Hepatocyte (in vitro differentiated cells): ENCODE results near the gene EPHA8. TPM values are rescaled to one million over a fixed set of nuclear protein-coding genes. Genes with fewer than 3 reads are reported as not detected.

Experiments used
- DNase-seq: peaks from one replicate; pipeline ENCODE4 v3.0.0-alpha.2; 2016; ENCODE audit warnings: low spot score
- H2AFZ ChIP-seq: fragments of 200-600 bp; sonication (generic); 2 replicates; pipeline ENCODE4 v1.6.0; 2016; ENCODE audit warnings: antibody characterized with exemption, mild to moderate bottlenecking
- H3K27ac ChIP-seq: fragments of 200-600 bp; sonication (generic); 2 replicates; pipeline ENCODE4 v1.5.1; 2016; ENCODE audit warnings: mild to moderate bottlenecking
- H3K27me3 ChIP-seq: fragments of 200-600 bp; sonication (generic); 2 replicates; pipeline ENCODE4 v1.6.1; 2016
- H3K36me3 ChIP-seq: fragments of 200-600 bp; sonication (generic); replicated peaks from 2 replicates; pipeline ENCODE4 v1.5.1; 2016; ENCODE audit warnings: low read depth; ENCODE audit not compliant: insufficient read depth
- H3K4me1 ChIP-seq: fragments of 200-600 bp; sonication (generic); 2 replicates; pipeline ENCODE4 v1.5.1; 2016; ENCODE audit warnings: mild to moderate bottlenecking, moderate library complexity; ENCODE audit not compliant: insufficient read depth
- H3K4me2 ChIP-seq: fragments of 200-600 bp; sonication (generic); 2 replicates; pipeline ENCODE4 v1.6.0; 2016
- H3K4me3 ChIP-seq: fragments of 200-600 bp; sonication (generic); 2 replicates; pipeline ENCODE4 v1.5.1; 2016; ENCODE audit warnings: mild to moderate bottlenecking
- H3K79me2 ChIP-seq: fragments of 200-600 bp; sonication (generic); 2 replicates; pipeline ENCODE4 v1.6.0; 2017; ENCODE audit warnings: mild to moderate bottlenecking
- H3K9me2 ChIP-seq: fragments of 200-600 bp; sonication (generic); replicated peaks from 2 replicates; pipeline ENCODE4 v1.6.0; 2017; ENCODE audit warnings: mild to moderate bottlenecking; ENCODE audit not compliant: insufficient read depth
- H3K9me3 ChIP-seq: fragments of 200-600 bp; sonication (generic); 2 replicates; pipeline ENCODE4 v1.5.1; 2016; ENCODE audit warnings: low read depth, mild to moderate bottlenecking
- H4K20me1 ChIP-seq: fragments of 200-600 bp; sonication (generic); 2 replicates; pipeline ENCODE4 v1.6.0; 2016; ENCODE audit warnings: mild to moderate bottlenecking; ENCODE audit not compliant: insufficient read depth, poor library complexity, severe bottlenecking
- CTCF ChIP-seq: fragments of 200-600 bp; sonication (generic); IDR thresholded peaks from 2 replicates; pipeline ENCODE4 v1.5.1; 2016; ENCODE audit warnings: antibody characterized with exemption, mild to moderate bottlenecking; ENCODE audit not compliant: poor library complexity
- EZH2 ChIP-seq: fragments of 200-600 bp; sonication (generic); IDR thresholded peaks from 2 replicates; pipeline ENCODE4 v1.6.1; 2016; ENCODE audit warnings: antibody characterized with exemption, mild to moderate bottlenecking, borderline replicate concordance
- EZH2phosphoT487 ChIP-seq: fragments of 200-600 bp; sonication (generic); IDR thresholded peaks from one replicate; pipeline ENCODE4 v1.6.1; 2018; ENCODE audit warnings: antibody characterized with exemption, mild to moderate bottlenecking, low read depth, moderate library complexity; ENCODE audit not compliant: unreplicated experiment, severe bottlenecking
- WGBS: methylation state at CpG from one replicate; pipeline ENCODE4 v1.1.6; 2016; ENCODE audit warnings: low lambda C conversion rate; ENCODE audit errors: missing lambda C conversion rate; 5-methylcytosine and 5-hydroxymethylcytosine counted together
- polyA plus RNA-seq: library from polyadenylated mRNA; unstranded; fragments of >200 nt; fragmentation: Nextera tagmentation; extraction: Ambion mirVana; gene quantifications from 2 replicates; pipeline ENCODE4 v1.2.1, GENCODE V29; 2016
- total RNA-seq: library from RNA; depleted of rRNA; stranded (reverse); fragments of >200 nt; gene quantifications from 2 replicates; pipeline ENCODE4 v1.2.3, GENCODE V29; 2014

Gene EPHA8
- total and polyA plus RNA-seq, 2 experiments from 2014 or later, result not detected

- TF ChIP-seq CTCF (no peak), EZH2phosphoT487 (no peak), EZH2 (no peak)
- Histone ChIP-seq H3K36me3 (no peaks in the 10 kb centered on the region), H3K27ac (no peak overlapping the region), H3K4me1 (no peaks in the 10 kb centered on the region), H3K27me3 (no peaks in the 10 kb centered on the region), H3K4me3 (no peak overlapping the region), H4K20me1 (no peaks in the 10 kb centered on the region), H3K79me2 (no peaks in the 10 kb centered on the region), H3K9me3 (no peaks in the 10 kb centered on the region), H2AFZ (no peak overlapping the region), H3K9me2 (no peaks in the 10 kb centered on the region), H3K4me2 (no peak overlapping the region)
- no peak for DNase-seq
- WGBS, result 86% methylated on average over 13 of the region's 13 CpGs
Observed at GRCh38 chr1:22537441-22538139, 25.7 kb upstream of the EPHA8 start.

DNA sequence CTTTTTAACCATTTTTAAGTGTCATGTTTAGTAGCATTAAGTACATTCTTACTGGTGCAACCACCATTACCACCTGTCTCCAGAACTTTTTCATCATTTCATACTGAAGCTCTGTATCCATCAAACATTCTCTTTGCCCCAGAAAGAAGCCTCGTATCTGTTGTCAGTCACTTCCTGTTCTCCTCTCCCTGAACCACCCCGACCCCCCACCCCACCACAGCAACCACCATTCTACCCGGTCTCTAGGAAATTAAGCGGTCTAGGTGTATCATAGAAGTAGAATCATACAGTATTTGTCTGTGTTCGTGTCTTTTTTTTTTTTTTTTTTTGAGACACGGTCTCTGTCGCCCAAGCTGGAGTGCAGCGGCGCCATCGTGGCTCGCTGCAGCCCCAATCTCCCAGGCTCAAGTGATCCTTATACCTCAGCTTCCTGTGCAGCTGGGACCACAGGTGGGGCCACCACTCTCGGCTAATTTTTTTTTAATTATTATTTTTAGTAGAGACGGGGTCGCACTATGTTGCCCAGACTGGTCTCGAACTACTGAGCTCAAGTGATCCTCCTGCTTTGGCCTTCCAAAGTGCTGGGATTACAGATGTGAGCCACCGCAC is 23.7 kb upstream of the EPHA8 start:
- Histone ChIP-seq H3K36me3 (no peaks in the 10 kb centered on the region), H2AFZ (no peak overlapping the region), H3K4me1 (no peaks in the 10 kb centered on the region), H3K79me2 (no peaks in the 10 kb centered on the region), H3K4me2 (no peak overlapping the region), H3K4me3 (no peak overlapping the region), H3K27ac (no peak overlapping the region), H3K9me3 (no peaks in the 10 kb centered on the region), H4K20me1 (no peaks in the 10 kb centered on the region), H3K27me3 (peaks cover 2% of the 10 kb centered on the region), H3K9me2 (no peaks in the 10 kb centered on the region)
- 92% methylated on average over 15 of the region's 16 CpGs for WGBS
- no peak for DNase-seq
- TF ChIP-seq EZH2phosphoT487 (no peak), EZH2 (no peak), CTCF (no peak)

DNA sequence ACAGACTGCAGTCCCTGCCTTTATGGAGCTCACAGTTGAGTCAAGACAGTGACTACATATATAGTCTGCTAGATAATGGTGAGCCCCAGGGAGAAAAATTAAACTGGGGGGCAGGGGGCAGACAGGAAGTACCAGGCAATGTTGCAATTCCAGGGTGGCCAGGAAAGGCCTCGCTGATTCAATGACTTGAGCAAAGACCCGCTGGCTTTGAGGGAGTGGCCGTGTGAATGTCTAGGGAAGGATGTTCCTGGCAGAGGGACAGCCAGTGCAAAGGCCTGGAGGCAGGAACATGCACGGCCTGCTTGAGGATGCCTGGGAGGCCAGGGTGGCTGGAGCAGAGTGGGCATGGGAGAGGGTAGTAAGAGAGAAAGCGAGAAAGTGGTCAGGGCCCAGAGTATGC is 23.0 kb upstream of the EPHA8 start:
- Histone ChIP-seq H3K4me3 (no peak overlapping the region), H3K27ac (no peak overlapping the region), H3K4me2 (no peak overlapping the region), H3K36me3 (no peaks in the 10 kb centered on the region), H3K27me3 (peaks cover 8% of the 10 kb centered on the region), H2AFZ (no peak overlapping the region), H3K9me3 (no peaks in the 10 kb centered on the region), H3K9me2 (no peaks in the 10 kb centered on the region), H3K4me1 (no peaks in the 10 kb centered on the region), H4K20me1 (no peaks in the 10 kb centered on the region), H3K79me2 (no peaks in the 10 kb centered on the region)
- 86% methylated on average over 5 of the region's 5 CpGs for WGBS
- DNase-seq, result no peak
- TF ChIP-seq CTCF (no peak), EZH2 (no peak), EZH2phosphoT487 (no peak)
